ENCODE data around the gene KRT32.

The KRT32 gene

GRCh38 chr17:41484920-41485904, 18.0 kb upstream of the KRT32 start:
- no peaks in the 10 kb centered on the region for H3K27me3 ChIP-seq (ENCODE audit: insufficient read depth, poor library complexity, severe bottlenecking)
- no peak overlapping the region for H3K27ac ChIP-seq (replicated peaks)
- no peak overlapping the region for H3K4me3 ChIP-seq (replicated peaks; ENCODE audit: insufficient read depth, low read length)
- TF ChIP-seq POLR2AphosphoS5 (IDR thresholded peaks at IDR 0.05; ENCODE audit: low read depth) (no peak), GABPA (IDR thresholded peaks at IDR 0.05; ENCODE audit: low read depth) (no peak), REST (IDR thresholded peaks at IDR 0.05; ENCODE audit: insufficient replicate concordance, low read depth) (no peak), SPI1 (IDR thresholded peaks at IDR 0.05; ENCODE audit: borderline replicate concordance, low read depth) (no peak), CTCF (IDR thresholded peaks at IDR 0.05; ENCODE audit: insufficient read depth, low read length) (no peak)
- DNase-seq (ENCODE audit: low read depth in 1 of 2, low spot score in 1 of 2) = no peak

- DNase-seq (ENCODE audit: low read depth in 1 of 2, low spot score in 1 of 2) = no peak
- TF ChIP-seq SPI1 (IDR thresholded peaks at IDR 0.05; ENCODE audit: borderline replicate concordance, low read depth) (no peak), GABPA (IDR thresholded peaks at IDR 0.05; ENCODE audit: low read depth) (no peak), CTCF (IDR thresholded peaks at IDR 0.05; ENCODE audit: insufficient read depth, low read length) (no peak), REST (IDR thresholded peaks at IDR 0.05; ENCODE audit: insufficient replicate concordance, low read depth) (no peak), POLR2AphosphoS5 (IDR thresholded peaks at IDR 0.05; ENCODE audit: low read depth) (no peak)
These were observed 17.0 kb upstream of the KRT32 start for GRCh38 chr17:41483991-41484826.

GRCh38 chr17:41483531-41483930, 16.3 kb upstream of the KRT32 start:
- H3K4me3 ChIP-seq (replicated peaks; ENCODE audit: insufficient read depth, low read length) = no peak overlapping the region
- TF ChIP-seq CTCF (IDR thresholded peaks at IDR 0.05; ENCODE audit: insufficient read depth, low read length) (no peak), REST (IDR thresholded peaks at IDR 0.05; ENCODE audit: insufficient replicate concordance, low read depth) (no peak), SPI1 (IDR thresholded peaks at IDR 0.05; ENCODE audit: borderline replicate concordance, low read depth) (no peak), GABPA (IDR thresholded peaks at IDR 0.05; ENCODE audit: low read depth) (no peak), POLR2AphosphoS5 (IDR thresholded peaks at IDR 0.05; ENCODE audit: low read depth) (no peak)
- DNase-seq (ENCODE audit: low read depth in 1 of 2, low spot score in 1 of 2) = no peak
- H3K27me3 ChIP-seq (ENCODE audit: insufficient read depth, poor library complexity, severe bottlenecking) = no peaks in the 10 kb centered on the region
- no peak overlapping the region for H3K27ac ChIP-seq (replicated peaks)

More at GRCh38 chr17:41483991-41484826, 17.0 kb upstream of the KRT32 start:
- Histone ChIP-seq H3K27ac (replicated peaks) (no peak overlapping the region), H3K4me3 (replicated peaks; ENCODE audit: insufficient read depth, low read length) (no peak overlapping the region), H3K27me3 (ENCODE audit: insufficient read depth, poor library complexity, severe bottlenecking) (no peaks in the 10 kb centered on the region)
